HepG2 (cell line): ENCODE data around the gene CHN2. TPM values are rescaled to one million over a fixed set of nuclear protein-coding genes. Genes with fewer than 3 reads are reported as not detected.

ENCODE experiments used
- AFF4 ChIP-seq: sonication (generic); formaldehyde crosslinking; IDR thresholded peaks from 2 replicates; pipeline ENCODE4 v1.4.0; 2020; ENCODE audit warnings: missing genetic modification reagents
- ARID2 ChIP-seq: sonication (generic); formaldehyde crosslinking; IDR thresholded peaks from 2 replicates; pipeline ENCODE4 v1.8.1; 2022; ENCODE audit warnings: mild to moderate bottlenecking, missing genetic modification reagents, borderline replicate concordance
- BORCS8-MEF2B ChIP-seq: sonication (generic); formaldehyde crosslinking; IDR thresholded peaks from 2 replicates; pipeline ENCODE4 v1.8.0; 2022; ENCODE audit warnings: mild to moderate bottlenecking, missing genetic modification reagents
- CCAR2 ChIP-seq: fragments of 200-400 bp; formaldehyde crosslinking; optimal IDR thresholded peaks from 2 replicates; pipeline ENCODE3; 2018; ENCODE audit warnings: low read depth, mild to moderate bottlenecking, low read length, moderate library complexity
- CEBPG ChIP-seq: IDR thresholded peaks from 2 replicates; pipeline ENCODE4 v1.6.1; 2016
- CHD2 ChIP-seq: IDR thresholded peaks from 2 replicates; pipeline ENCODE4 v1.6.1; 2011; ENCODE audit warnings: low read depth, low read length, improper control_type of control experiment
- DR1 ChIP-seq: sonication (generic); formaldehyde crosslinking; IDR thresholded peaks from 2 replicates; pipeline ENCODE4 v1.8.0; 2021; ENCODE audit warnings: mild to moderate bottlenecking, missing genetic modification reagents, inconsistent platforms
- FOSL1 ChIP-seq: sonication (generic); formaldehyde crosslinking; IDR thresholded peaks from 2 replicates; pipeline ENCODE4 v1.9.0; 2021; ENCODE audit warnings: missing genetic modification reagents, borderline replicate concordance
- HHEX ChIP-seq: IDR thresholded peaks from 2 replicates; pipeline ENCODE4 v1.6.1; 2016; ENCODE audit warnings: control low read depth
- NR2F1 ChIP-seq, 2 experiments: fragments of 450-650 bp in 1 of 2; formaldehyde crosslinking in 1 of 2; IDR thresholded peaks; 2 replicates each; pipeline versions ENCODE4 v1.5.0 to v1.6.1; 2016 to 2020; ENCODE audit warnings: mild to moderate bottlenecking in 1 of 2, missing compliant biosample characterization in 1 of 2, missing genetic modification reagents in 1 of 2, moderate library complexity in 1 of 2
- NR3C1 ChIP-seq: sonication (generic); formaldehyde crosslinking; IDR thresholded peaks from 2 replicates; pipeline ENCODE4 v1.4.0; 2020; ENCODE audit warnings: missing genetic modification reagents
- RNF2 ChIP-seq: fragments of 450-650 bp; conservative IDR thresholded peaks from 2 replicates; pipeline ENCODE4 v1.6.1; 2016; ENCODE audit warnings: low read depth
- RORA ChIP-seq: sonication (generic); formaldehyde crosslinking; IDR thresholded peaks from 2 replicates; pipeline ENCODE4 v1.5.0; 2020; ENCODE audit warnings: mild to moderate bottlenecking, missing genetic modification reagents, moderate library complexity
- SETDB1 ChIP-seq: sonication (generic); formaldehyde crosslinking; IDR thresholded peaks from 2 replicates; pipeline ENCODE4 v1.5.1; 2020; ENCODE audit warnings: missing genetic modification reagents, mild to moderate bottlenecking, borderline replicate concordance
- SOX6 ChIP-seq, 2 experiments: fragments of 450-650 bp in 1 of 2; sonication (generic) in 1 of 2; formaldehyde crosslinking in 1 of 2; IDR thresholded peaks; 2 replicates each; pipeline versions ENCODE4 v1.4.0 to v1.6.1; 2017 to 2020; ENCODE audit warnings: antibody characterized with exemption in 1 of 2, mild to moderate bottlenecking in 1 of 2, missing genetic modification reagents in 1 of 2
- SRY ChIP-seq: sonication (generic); formaldehyde crosslinking; IDR thresholded peaks from 2 replicates; pipeline ENCODE4 v1.8.0; 2022; ENCODE audit warnings: mild to moderate bottlenecking, missing genetic modification reagents
- TBX3 ChIP-seq: fragments of 450-650 bp; IDR thresholded peaks from 2 replicates; pipeline ENCODE4 v1.6.1; 2017; ENCODE audit warnings: antibody characterized with exemption, mild to moderate bottlenecking, inconsistent platforms, borderline replicate concordance
- TRAFD1 ChIP-seq: sonication (generic); formaldehyde crosslinking; IDR thresholded peaks from 2 replicates; pipeline ENCODE4 v1.5.1; 2020; ENCODE audit warnings: missing genetic modification reagents, mild to moderate bottlenecking, borderline replicate concordance
- ZNF337 ChIP-seq: sonication (generic); formaldehyde crosslinking; IDR thresholded peaks from 2 replicates; pipeline ENCODE4 v1.5.1; 2020; ENCODE audit warnings: missing genetic modification reagents, low read depth, mild to moderate bottlenecking, borderline replicate concordance
- ZNF34 ChIP-seq: sonication (generic); formaldehyde crosslinking; IDR thresholded peaks from 2 replicates; pipeline ENCODE4 v1.4.0; 2020; ENCODE audit warnings: mild to moderate bottlenecking, missing genetic modification reagents, borderline replicate concordance
- ZNF350 ChIP-seq: sonication (generic); formaldehyde crosslinking; IDR thresholded peaks from 2 replicates; pipeline ENCODE4 v1.4.0; 2020; ENCODE audit warnings: mild to moderate bottlenecking, low read depth, missing genetic modification reagents, borderline replicate concordance
- ZNF564 ChIP-seq: sonication (generic); formaldehyde crosslinking; IDR thresholded peaks from 2 replicates; pipeline ENCODE4 v1.8.1; 2023; ENCODE audit warnings: mild to moderate bottlenecking, missing genetic modification reagents
- ZNF577 ChIP-seq: sonication (generic); formaldehyde crosslinking; IDR thresholded peaks from 2 replicates; pipeline ENCODE4 v1.4.0; 2020; ENCODE audit warnings: mild to moderate bottlenecking, low read depth, missing genetic modification reagents, borderline replicate concordance
- ZNF660 ChIP-seq: sonication (generic); formaldehyde crosslinking; IDR thresholded peaks from 2 replicates; pipeline ENCODE4 v1.5.1; 2020; ENCODE audit warnings: mild to moderate bottlenecking, low read depth, missing genetic modification reagents, borderline replicate concordance
- ZNF709 ChIP-seq: sonication (generic); formaldehyde crosslinking; IDR thresholded peaks from 2 replicates; pipeline ENCODE4 v1.5.0; 2020; ENCODE audit warnings: mild to moderate bottlenecking, missing genetic modification reagents
- ZNF891 ChIP-seq: sonication (generic); formaldehyde crosslinking; IDR thresholded peaks from 2 replicates; pipeline ENCODE4 v1.5.0; 2020; ENCODE audit warnings: mild to moderate bottlenecking, missing genetic modification reagents
- polyA plus RNA-seq, 8 experiments: library from polyadenylated mRNA; depleted of rRNA in 3 of 8; stranded (reverse) in 7 of 8; unstranded in 1 of 8; fragments of >200 nt; fragmentation: Illumina TruSeq in 4 of 8; extraction: Trizol in 4 of 8; gene quantifications; 2 replicates each; pipeline versions ENCODE4 v1.2.1 to v1.2.3, GENCODE V29; 2011 to 2016; ENCODE audit warnings: low read depth in 4 of 8, missing spikeins in 1 of 8, mixed read lengths in 1 of 8; ENCODE audit not compliant: insufficient read depth in 1 of 8
- total RNA-seq, 5 experiments: library from RNA; depleted of rRNA; stranded (reverse); fragments of >200 nt; fragmentation: Illumina TruSeq; extraction: Trizol; gene quantifications; 2 replicates each; pipeline ENCODE4 v1.2.3, GENCODE V29; 2016; ENCODE audit warnings: low read depth in 1 of 5
- TF ChIP-seq, protein P1 (sequence below): sonication (generic); formaldehyde crosslinking; IDR thresholded peaks from 2 replicates; pipeline ENCODE4 v1.5.0; 2020; ENCODE audit warnings: missing genetic modification reagents

Gene CHN2
- total and polyA plus RNA-seq, 2 of the 13 experiments (the other 11 are each of a cell fraction or from before 2014, with no cell fraction given), result 23.5 to 30.5 TPM

DNA sequence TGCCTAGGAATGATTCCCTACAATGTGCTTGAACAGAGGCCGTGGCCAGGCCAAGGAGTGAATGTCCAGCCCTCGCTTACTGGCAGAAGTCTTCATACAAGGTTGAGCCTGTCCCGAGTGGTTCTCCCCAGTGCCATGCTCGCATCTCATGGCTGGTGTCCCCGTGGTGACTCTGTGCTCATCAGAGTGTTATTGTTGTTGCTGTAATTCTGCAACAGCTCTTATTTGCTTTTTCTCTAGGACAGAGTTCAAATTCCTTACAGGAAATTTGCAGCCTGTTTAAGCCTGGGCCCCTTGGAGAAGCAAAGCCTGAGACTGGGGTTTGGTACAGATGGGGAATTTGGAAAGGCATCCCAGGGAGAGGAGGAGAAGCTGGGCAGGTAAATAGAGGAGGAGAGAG, 211.3 kb downstream of the CHN2 start (continued):
- no peak for TF ChIP-seq AFF4 (CRISPR knock-in tag)
- no peak for TF ChIP-seq DR1
- TF ChIP-seq ZNF564 (CRISPR knock-in tag), result no peak
- TF ChIP-seq RORA (CRISPR knock-in tag), result no peak
- no peak for TF ChIP-seq ZNF660 (CRISPR knock-in tag)
- TF ChIP-seq SETDB1, result no peak
- peak; percentile 54; the same call in 1 of the 2 replicates for TF ChIP-seq ZNF350 (CRISPR knock-in tag)
- TF ChIP-seq SOX6 (IDR thresholded peaks at IDR 0.05), result no peak
- TF ChIP-seq SOX6 (CRISPR knock-in tag; IDR thresholded peaks at IDR 0.05), result peak; percentile 90
- TF ChIP-seq NR2F1 (CRISPR knock-in tag; IDR thresholded peaks at IDR 0.05), result no peak
- no peak for TF ChIP-seq ARID2 (CRISPR knock-in tag)
- no peak for TF ChIP-seq NR3C1 (CRISPR knock-in tag)
- TF ChIP-seq ZNF709 (CRISPR knock-in tag), result no peak
- TF ChIP-seq TBX3, result peak; percentile 31; the same call in 1 of the 2 replicates
- no peak for TF ChIP-seq ZNF337
- no peak for TF ChIP-seq FOSL1 (CRISPR knock-in tag)
- no peak for TF ChIP-seq BORCS8-MEF2B (CRISPR knock-in tag)
- TF ChIP-seq RNF2, result no peak
- TF ChIP-seq ZNF577 (CRISPR knock-in tag), result no peak
- TF ChIP-seq CEBPG (CRISPR knock-in tag), result peak; percentile 67
- TF ChIP-seq HHEX (CRISPR knock-in tag), result no peak
- TF ChIP-seq SRY (CRISPR knock-in tag), result no peak
- no peak for TF ChIP-seq CHD2
- TF ChIP-seq, protein P1, sequence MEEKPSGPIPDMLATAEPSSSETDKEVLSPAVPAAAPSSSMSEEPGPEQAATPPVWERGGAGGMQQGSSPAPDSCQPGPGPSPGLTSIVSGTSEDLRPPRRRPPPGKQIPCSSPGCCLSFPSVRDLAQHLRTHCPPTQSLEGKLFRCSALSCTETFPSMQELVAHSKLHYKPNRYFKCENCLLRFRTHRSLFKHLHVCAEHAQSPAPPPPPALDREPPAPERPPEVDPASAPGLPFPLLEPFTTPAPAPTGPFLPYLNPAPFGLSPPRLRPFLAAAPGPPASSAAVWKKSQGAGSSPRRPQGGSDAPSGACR (CRISPR knock-in tag), result no peak
- TF ChIP-seq ZNF34, result 0 out of 2 replicates have a peak, but pooled peaks have one; percentile 46
- no peak for TF ChIP-seq ZNF891 (CRISPR knock-in tag)
- no peak for TF ChIP-seq TRAFD1 (CRISPR knock-in tag)
- TF ChIP-seq CCAR2, result no peak
